Motor neuron (in vitro differentiated cells): ENCODE measurements around the gene SH3BP4. TPM values are rescaled to one million over a fixed set of nuclear protein-coding genes. Genes with fewer than 3 reads are reported as not detected.

Experiments used
- ATAC-seq, 8 experiments: fragments of 200-7000 bp; cut with Tn5 transposase; replicated peaks in 6 of 8; 2 replicates each; pipeline ENCODE4 v1.8.0; 2021; ENCODE audit warnings: mild to moderate bottlenecking in 8 of 8, moderate library complexity in 8 of 8
- H3K27ac ChIP-seq, 2 donors: fragments of 250-450 bp; sonication (Bioruptor Pico); 2 replicates each; pipeline ENCODE4 v1.9.0; 2021; ENCODE audit warnings: antibody characterized with exemption in 2 of 2, mild to moderate bottlenecking in 2 of 2, moderate library complexity in 1 of 2
- H3K4me1 ChIP-seq, 2 donors: fragments of 250-450 bp; sonication (Bioruptor Pico); replicated peaks in 1 of 2; 2 replicates each; pipeline ENCODE4 v1.6.1; 2021; ENCODE audit warnings: antibody characterized with exemption in 2 of 2, mild to moderate bottlenecking in 2 of 2, moderate library complexity in 1 of 2
- H3K4me3 ChIP-seq, 5 donors: fragments of 250-450 bp; sonication (Bioruptor Pico); 2 replicates each; pipeline ENCODE4 v1.9.0; 2021; ENCODE audit warnings: antibody characterized with exemption in 5 of 5, mild to moderate bottlenecking in 5 of 5, moderate library complexity in 4 of 5
- WGBS, 10 experiments: fragments of 450-650 bp; shearing (Covaris generic); methylation state at CpG; one replicate each; pipeline ENCODE4 v1.0.0; 2022; 5-methylcytosine and 5-hydroxymethylcytosine counted together
- in situ Hi-C, 9 experiments: fragments of 400-800 bp; cut with MboI; loops; one replicate each; pipeline ENCODE4 v1.15.0; 2021; ENCODE audit warnings: low sequenced_read_pairs in 9 of 9, low pct_unique_long_range_greater_than_20kb in 2 of 9; ENCODE audit not compliant: unreplicated experiment in 9 of 9
- total RNA-seq, 8 experiments: library from RNA; unstranded; fragments of 300-600 nt; gene quantifications; 2 replicates each; pipeline versions ENCODE4 v1.2.3 to v1.2.4, GENCODE V29; 2022

The SH3BP4 gene
- total RNA-seq, 8 experiments from 2014 or later = 16.7 to 41.1 (median 26.7) TPM

DNA sequence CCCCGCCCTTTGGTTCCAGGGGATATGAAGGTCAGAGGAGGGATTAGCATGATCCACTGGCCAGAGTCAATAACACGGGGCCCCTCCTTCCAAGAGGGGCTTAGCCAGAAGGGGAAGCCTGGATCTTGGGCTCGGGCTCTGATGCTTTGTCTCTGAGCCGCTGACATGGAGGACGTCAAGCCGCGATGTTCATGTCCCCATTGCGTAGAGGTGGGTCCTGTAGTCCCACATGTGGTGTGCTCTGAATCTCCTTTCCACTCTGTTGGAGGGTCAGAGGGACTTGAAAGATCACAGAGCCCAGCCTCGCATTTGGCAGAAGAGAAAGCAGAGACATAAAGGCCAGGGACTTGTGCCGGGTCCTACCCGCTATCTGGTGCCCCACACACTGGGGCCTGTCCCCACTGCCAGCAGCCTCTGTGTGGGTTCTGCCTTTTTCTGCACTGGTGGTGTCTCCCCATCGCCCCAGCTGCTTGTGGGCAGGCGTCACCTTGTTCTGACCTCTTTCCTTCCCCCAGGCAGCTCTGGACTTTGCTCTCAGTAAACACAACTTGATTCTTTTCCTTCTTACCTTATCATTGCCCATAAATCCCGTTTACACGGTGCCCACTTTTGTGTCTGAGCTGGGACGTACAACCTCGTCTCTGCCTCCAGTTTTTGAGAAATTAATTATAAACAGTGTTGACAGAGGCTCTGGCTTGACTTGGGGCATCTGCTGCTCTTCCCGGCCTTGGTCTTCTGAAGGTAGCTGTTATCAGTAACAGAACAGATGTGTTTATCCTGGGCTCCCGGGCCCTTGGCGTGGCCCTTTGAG is 48.8 kb downstream of the SH3BP4 start:
- WGBS, 10 experiments = 77 to 94% (median 80%) methylated on average over 2 to 15 of the region's 20 CpGs; no CpG with 5 or more reads in 3 of the 10 experiments
- in situ Hi-C loops = no loop called here
- Histone ChIP-seq H3K4me1 (peaks cover 10 to 23% of the 10 kb centered on the region in 2 donors), H3K4me3 (no peak overlapping the region), H3K27ac (no peak overlapping the region)
- ATAC-seq = peak in 1 of 8 experiments; percentile 43

GRCh38 chr2:235001237-235002133 is 49.7 kb downstream of the SH3BP4 start:
- in situ Hi-C loops = no loop called here
- ATAC-seq = no peak
- H3K4me1 ChIP-seq = peaks cover 15 to 23% of the 10 kb centered on the region in 2 donors

DNA sequence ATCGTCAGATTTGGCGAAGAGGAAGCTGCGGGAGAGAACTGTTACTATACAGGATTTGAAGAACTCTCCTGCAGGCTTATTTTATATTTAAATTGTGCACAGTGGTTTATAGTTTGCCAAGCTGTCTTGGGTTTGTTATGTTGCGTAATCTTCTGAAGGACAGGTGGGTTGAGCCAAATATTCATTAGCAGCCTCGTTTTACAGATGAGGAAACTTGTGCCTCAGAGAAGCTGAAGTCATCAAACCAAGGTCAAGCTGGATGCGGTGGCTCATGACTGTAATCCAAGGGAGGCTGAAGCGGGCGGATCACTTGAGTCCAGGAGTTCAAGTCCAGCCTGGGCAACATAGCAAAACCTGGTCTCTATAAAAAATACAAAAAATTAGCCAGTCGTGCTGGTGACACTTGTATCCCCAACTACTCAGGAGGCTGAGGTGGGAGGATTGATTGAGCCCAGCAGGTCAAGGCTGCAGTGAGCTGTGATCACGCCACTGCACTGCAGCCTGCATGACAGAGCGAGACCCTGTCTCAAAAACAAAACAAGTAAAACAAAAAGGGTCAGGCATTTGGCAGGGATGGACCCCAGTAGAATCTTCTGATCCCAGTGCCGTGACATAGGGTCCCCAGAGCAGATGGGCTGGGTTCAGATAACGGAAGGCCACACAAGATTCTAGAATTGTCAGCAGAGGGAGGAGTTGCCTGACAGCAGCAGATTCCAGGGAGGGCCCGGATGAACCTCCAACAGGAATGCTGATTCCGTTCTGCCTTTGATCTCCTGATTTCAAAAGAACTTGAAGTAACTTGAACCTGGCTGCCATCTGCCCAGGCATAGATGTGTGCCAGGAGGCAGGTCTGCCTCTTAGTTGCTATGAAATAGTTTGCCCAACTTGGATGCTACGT is 50.6 kb downstream of the SH3BP4 start:
- WGBS, 10 experiments = 0 to 100% (median 91%) methylated on average over 1 to 11 of the region's 16 CpGs
- peak in 1 of 8 experiments; percentile 37 for ATAC-seq

More at GRCh38 chr2:235001237-235002133, 49.7 kb downstream of the SH3BP4 start:
- Histone ChIP-seq H3K27ac (no peak overlapping the region), H3K4me3 (no peak overlapping the region)
- WGBS, 10 experiments = 87 to 100% (median 93%) methylated on average over 3 to 18 of the region's 25 CpGs

DNA sequence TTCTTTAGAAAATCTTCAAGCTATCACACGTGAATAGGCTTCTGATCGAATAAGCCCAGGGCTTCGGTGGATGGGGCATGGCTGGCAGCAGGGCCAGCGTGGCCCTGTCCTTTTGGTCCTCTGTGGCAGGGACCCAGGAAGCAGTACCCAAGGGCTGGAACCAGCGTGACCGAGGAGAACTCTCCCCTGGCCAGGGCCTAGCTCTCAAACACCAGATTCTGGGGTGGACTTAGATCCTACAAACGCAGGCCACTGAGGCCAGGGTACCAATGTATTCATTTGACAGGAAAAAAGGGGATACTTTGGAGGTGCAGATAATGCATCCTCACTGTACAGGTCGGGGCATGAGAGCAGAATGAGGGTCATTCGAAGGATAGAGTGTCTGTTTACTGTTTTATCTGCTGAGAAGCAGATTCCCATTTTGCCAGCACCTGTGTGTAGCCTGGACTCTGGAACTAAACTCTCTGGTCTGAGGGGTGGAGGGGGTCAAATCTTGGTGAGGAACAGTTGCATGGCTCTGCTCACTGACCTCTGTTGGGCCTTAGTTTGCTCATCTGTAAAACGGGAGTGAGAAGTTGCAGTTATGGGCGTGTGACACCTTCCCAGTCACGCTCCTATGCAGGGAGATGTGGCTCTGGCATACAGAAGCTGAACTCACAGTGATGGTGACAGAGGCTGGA is 51.4 kb downstream of the SH3BP4 start:
- H3K4me1 ChIP-seq = peaks cover 28 to 40% of the 10 kb centered on the region in 2 donors
- in situ Hi-C loops = no loop called here
- H3K4me3 ChIP-seq = no peak overlapping the region
- WGBS, 10 experiments = 60 to 100% (median 91%) methylated on average over 1 to 6 of the region's 12 CpGs; no CpG with 5 or more reads in 1 of the 10 experiments
- ATAC-seq = no peak
- H3K27ac ChIP-seq = no peak overlapping the region

More for the DNA sequence above, 50.6 kb downstream of the SH3BP4 start:
- H3K4me1 ChIP-seq = peaks cover 24 to 32% of the 10 kb centered on the region in 2 donors
- H3K27ac ChIP-seq = no peak overlapping the region
- in situ Hi-C loops = no loop called here
- no peak overlapping the region for H3K4me3 ChIP-seq

- peak in 1 of 8 experiments; percentile 4 for ATAC-seq
- Histone ChIP-seq H3K4me1 (peaks cover 30 to 46% of the 10 kb centered on the region in 2 donors), H3K27ac (no peak overlapping the region), H3K4me3 (no peak overlapping the region)
- 80 to 100% (median 93%) methylated on average over 2 to 6 of the region's 6 CpGs; no CpG with 5 or more reads in 2 of the 10 experiments for WGBS, 10 experiments
- in situ Hi-C loops = no loop called here
Measured at GRCh38 chr2:235004329-235004903, 52.6 kb downstream of the SH3BP4 start.

- no peak for ATAC-seq
- in situ Hi-C loops = no loop called here
- WGBS, 10 experiments = 93 to 100% (median 100%) methylated on average over 1 to 3 of the region's 5 CpGs; no CpG with 5 or more reads in 5 of the 10 experiments
- H3K4me3 ChIP-seq = no peak overlapping the region
- peaks cover 30 to 46% of the 10 kb centered on the region in 2 donors for H3K4me1 ChIP-seq
- H3K27ac ChIP-seq = peak overlapping the region in 1 of 2 donors; percentile 18
Measured at GRCh38 chr2:235005023-235005422, 53.2 kb downstream of the SH3BP4 start.

GRCh38 chr2:235005603-235006259 is 53.9 kb downstream of the SH3BP4 start:
- H3K4me3 ChIP-seq = no peak overlapping the region
- WGBS, 10 experiments = 9 to 93% (median 41%) methylated on average over 1 to 12 of the region's 20 CpGs; no CpG with 5 or more reads in 1 of the 10 experiments
- in situ Hi-C loops = no loop called here
- H3K4me1 ChIP-seq = peaks cover 30 to 48% of the 10 kb centered on the region in 2 donors
- peak overlapping the region; percentile 18 to 28 for H3K27ac ChIP-seq
- peak; percentile 54 to 94 (median 90) for ATAC-seq

DNA sequence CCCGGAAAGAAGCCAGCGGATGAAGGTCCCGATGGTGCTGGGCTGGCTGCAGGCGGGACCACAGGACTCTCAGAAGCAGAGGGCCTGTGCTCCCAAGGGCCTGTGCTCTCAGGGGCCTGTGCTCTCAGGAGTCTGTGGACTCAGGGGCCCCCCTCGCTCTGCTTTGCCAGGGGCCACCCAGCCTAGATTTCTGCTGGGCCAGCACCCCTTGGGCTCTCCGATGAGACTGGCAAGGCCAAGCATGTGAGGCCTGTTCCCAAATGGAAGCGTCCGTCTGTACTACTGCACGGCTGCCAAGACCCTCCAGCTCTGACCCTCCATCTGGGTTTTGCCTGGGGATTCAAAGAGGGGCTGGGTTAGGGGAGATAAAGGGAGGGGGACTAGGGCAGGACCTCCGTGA is 54.6 kb downstream of the SH3BP4 start:
- in situ Hi-C loops = no loop called here

GRCh38 chr2:235006986-235007385 is 55.2 kb downstream of the SH3BP4 start:
- in situ Hi-C loops = no loop called here
- Histone ChIP-seq H3K27ac (no peak overlapping the region), H3K4me1 (peaks cover 40 to 58% of the 10 kb centered on the region in 2 donors), H3K4me3 (no peak overlapping the region)
- ATAC-seq = no peak
- WGBS, 10 experiments = 75 to 100% (median 100%) methylated on average over 1 to 4 of the region's 6 CpGs; no CpG with 5 or more reads in 5 of the 10 experiments

More for the DNA sequence above, 54.6 kb downstream of the SH3BP4 start:
- peak overlapping the region; percentile 18 to 28 for H3K27ac ChIP-seq
- H3K4me3 ChIP-seq = no peak overlapping the region
- WGBS, 10 experiments = 73 to 91% (median 77%) methylated on average over 1 to 7 of the region's 10 CpGs; no CpG with 5 or more reads in 6 of the 10 experiments
- no peak for ATAC-seq
- H3K4me1 ChIP-seq = peaks cover 35 to 52% of the 10 kb centered on the region in 2 donors

- ATAC-seq = no peak
- WGBS, 10 experiments = 80 to 100% (median 95%) methylated on average over 1 to 6 of the region's 25 CpGs; no CpG with 5 or more reads in 2 of the 10 experiments
- in situ Hi-C loops = no loop called here
- Histone ChIP-seq H3K4me1 (peaks cover 46 to 61% of the 10 kb centered on the region in 2 donors), H3K27ac (peak overlapping the region in 1 of 2 donors; percentile 48), H3K4me3 (no peak overlapping the region)
Measured at GRCh38 chr2:235007664-235008457, 56.0 kb downstream of the SH3BP4 start.
